ENCODE measurements around the gene PITX3. TPM values are rescaled to one million over a fixed set of nuclear protein-coding genes. Genes with fewer than 3 reads are reported as not detected.

Gene PITX3
- total and polyA plus RNA-seq, 10 of the 15 experiments (the other 5 are each of a cell fraction or from before 2014, with no cell fraction given): not detected

GRCh38 chr10:102268375-102268888 lies 27.1 kb upstream of the PITX3 start:
- no peaks in the 10 kb centered on the region for H3K4me1 ChIP-seq (ENCODE audit: control insufficient read depth, insufficient read depth, low read length)
- TF ChIP-seq HCFC1 (IDR thresholded peaks at IDR 0.05; ENCODE audit: low read length) (no peak), SUPT20H (IDR thresholded peaks at IDR 0.05; ENCODE audit: borderline replicate concordance, control insufficient read depth, low read depth, low read length) (no peak), BCL11A (IDR thresholded peaks at IDR 0.05; ENCODE audit: low read depth, low read length) (no peak), GATAD2B (conservative IDR thresholded peaks at IDR 0.05; ENCODE audit: low read depth) (no peak), SP1 (IDR thresholded peaks at IDR 0.05; ENCODE audit: low read depth, low read length) (no peak), SMC3 (IDR thresholded peaks at IDR 0.05; ENCODE audit: borderline replicate concordance, low read length) (no peak), SMARCA5 (IDR thresholded peaks at IDR 0.05) (no peak), IRF5 (IDR thresholded peaks at IDR 0.05; ENCODE audit: borderline replicate concordance) (no peak), YBX1 (IDR thresholded peaks at IDR 0.05) (no peak), IRF3 (IDR thresholded peaks at IDR 0.05) (no peak), DPF2 (IDR thresholded peaks at IDR 0.05) (no peak), ZNF217 (IDR thresholded peaks at IDR 0.05) (no peak), CHD2 (IDR thresholded peaks at IDR 0.05; ENCODE audit: borderline replicate concordance, low read depth, low read length) (no peak), HSF1 (IDR thresholded peaks at IDR 0.05; ENCODE audit: low read depth, low read length) (no peak), CTCF (IDR thresholded peaks at IDR 0.05 in 2 of 3, conservative IDR thresholded peaks at IDR 0.05 in 1 of 3; ENCODE audit: control insufficient read depth in 2 of 3, extremely low read depth in 1 of 3, insufficient read depth in 1 of 3, low read depth in 3 of 3, low read length in 3 of 3) (0 out of 6 replicates have a peak, but pooled peaks of 1 of the 3 experiments have one; percentile 11), MXI1 (IDR thresholded peaks at IDR 0.05; ENCODE audit: low read depth, low read length) (no peak), RUNX3 (IDR thresholded peaks at IDR 0.05; ENCODE audit: low read length) (peak; percentile 55), MYB (IDR thresholded peaks at IDR 0.05; ENCODE audit: borderline replicate concordance, low read depth, low read length) (no peak)
- H3K36me3 ChIP-seq (ENCODE audit: control insufficient read depth in 2 of 2, insufficient read depth in 2 of 2, low read length in 1 of 2): peaks cover 1 to 19% of the 10 kb centered on the region in 2 experiments; a peak in 3 of 4 replicates
- FAIRE-seq (no peak), ATAC-seq (peak; percentile 56; the same call in 1 of the 3 replicates), DNase-seq (ENCODE audit: low read depth, low spot score) (no peak)
- H3K9me3 ChIP-seq (replicated peaks; ENCODE audit: control insufficient read depth, insufficient read depth, low read length): no peaks in the 10 kb centered on the region
- POLR2A ChIA-PET: interaction anchor here (1.0 to 1.3 kb wide), 3 partner anchors 62 to 235 kb away, joined by 3 to 4 read pairs (median 3); partner anchors contain the start of gene ACTR1A
- H3K9ac ChIP-seq (ENCODE audit: control insufficient read depth, insufficient read depth, low read length): no peak overlapping the region
- no peak overlapping the region for H3K4me2 ChIP-seq (ENCODE audit: control insufficient read depth, insufficient read depth)
- no TSS peak for BruUV-seq (replicated peaks)
- RAD21 ChIA-PET (ENCODE audit: unreplicated experiment): interaction anchor here (0.9 to 1.8 kb wide), 4 partner anchors 34 to 85 kb away, joined by 3 to 8 read pairs (median 3); no protein-coding TSS in a partner anchor
- H3K27me3 ChIP-seq (replicated peaks in 1 of 2; ENCODE audit: control insufficient read depth in 2 of 2, insufficient read depth in 2 of 2, low read length in 1 of 2): no peaks in the 10 kb centered on the region
- H3K79me2 ChIP-seq (ENCODE audit: control insufficient read depth, insufficient read depth, low read length): peaks cover 10% of the 10 kb centered on the region
- H4K20me1 ChIP-seq (ENCODE audit: control insufficient read depth, insufficient read depth): no peaks in the 10 kb centered on the region
- SMC1A ChIA-PET (ENCODE audit: uncharacterized antibody, unreplicated experiment): interaction anchor here (0.9 to 2.7 kb wide), 10 partner anchors 14 to 130 kb away, joined by 3 to 18 read pairs (median 4); partner anchors contain the start of gene GBF1
- CTCF ChIA-PET: interaction anchor here (0.8 to 2.9 kb wide), 16 partner anchors 10 to 117 kb away, joined by 3 to 15 read pairs (median 4); no protein-coding TSS in a partner anchor
- in situ Hi-C loops (cut with MboI): no loop called here
- no peak overlapping the region for H2AFZ ChIP-seq (ENCODE audit: control insufficient read depth, low read depth, low read length)
- intact Hi-C loops (cut with micrococcal nuclease; ENCODE audit: unreplicated experiment): no loop called here
- no peak overlapping the region for H3K4me3 ChIP-seq
- no peak overlapping the region for H3K27ac ChIP-seq (ENCODE audit: control insufficient read depth, insufficient read depth)

All from GM12878 (cell line).